PC-3 (cell line): ENCODE data around the gene MAD1L1.

Experiments
- EZH2 ChIP-seq: fragments of 300-600 bp; sonication (generic); IDR thresholded peaks from one replicate; pipeline ENCODE4 v1.6.1; 2017; ENCODE audit warnings: antibody characterized with exemption, mild to moderate bottlenecking, low read length; ENCODE audit not compliant: unreplicated experiment
- EZH2phosphoT487 ChIP-seq: fragments of 300-600 bp; sonication (generic); IDR thresholded peaks from 2 replicates; pipeline ENCODE4 v1.6.1; 2018; ENCODE audit warnings: mild to moderate bottlenecking, antibody characterized with exemption, low read length, borderline replicate concordance
- TF ChIP-seq, protein P1 (sequence below): fragments of 300-600 bp; sonication (generic); conservative IDR thresholded peaks from 2 replicates; pipeline ENCODE4 v1.5.1; 2017; ENCODE audit warnings: antibody characterized with exemption, low read depth, mild to moderate bottlenecking, low read length

DNA sequence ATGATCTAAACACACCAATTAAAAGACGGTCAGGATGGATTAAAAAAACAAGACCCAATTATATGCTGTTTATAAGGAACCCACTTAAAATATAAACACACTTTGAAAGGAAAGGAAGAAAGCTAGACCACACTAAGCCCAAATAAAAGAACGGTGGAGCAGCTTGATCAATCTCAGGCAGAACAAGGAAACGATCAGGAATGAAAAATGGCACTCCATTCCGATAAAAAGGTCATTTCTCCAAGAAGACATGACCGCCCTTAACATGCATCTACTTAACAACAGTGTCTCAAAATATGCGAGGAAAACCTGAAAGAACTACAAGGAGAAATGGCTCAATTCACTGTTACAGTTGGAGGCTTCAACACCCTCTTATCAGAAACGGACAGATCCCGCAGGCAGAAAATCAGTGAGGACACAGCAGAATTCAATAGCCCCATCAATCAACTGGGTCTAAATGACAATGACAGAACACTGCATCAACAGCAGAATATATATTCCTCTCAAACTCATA lies 210.0 kb downstream of the MAD1L1 start:
- TF ChIP-seq EZH2 (no peak), EZH2phosphoT487 (no peak)
- TF ChIP-seq, protein P1, sequence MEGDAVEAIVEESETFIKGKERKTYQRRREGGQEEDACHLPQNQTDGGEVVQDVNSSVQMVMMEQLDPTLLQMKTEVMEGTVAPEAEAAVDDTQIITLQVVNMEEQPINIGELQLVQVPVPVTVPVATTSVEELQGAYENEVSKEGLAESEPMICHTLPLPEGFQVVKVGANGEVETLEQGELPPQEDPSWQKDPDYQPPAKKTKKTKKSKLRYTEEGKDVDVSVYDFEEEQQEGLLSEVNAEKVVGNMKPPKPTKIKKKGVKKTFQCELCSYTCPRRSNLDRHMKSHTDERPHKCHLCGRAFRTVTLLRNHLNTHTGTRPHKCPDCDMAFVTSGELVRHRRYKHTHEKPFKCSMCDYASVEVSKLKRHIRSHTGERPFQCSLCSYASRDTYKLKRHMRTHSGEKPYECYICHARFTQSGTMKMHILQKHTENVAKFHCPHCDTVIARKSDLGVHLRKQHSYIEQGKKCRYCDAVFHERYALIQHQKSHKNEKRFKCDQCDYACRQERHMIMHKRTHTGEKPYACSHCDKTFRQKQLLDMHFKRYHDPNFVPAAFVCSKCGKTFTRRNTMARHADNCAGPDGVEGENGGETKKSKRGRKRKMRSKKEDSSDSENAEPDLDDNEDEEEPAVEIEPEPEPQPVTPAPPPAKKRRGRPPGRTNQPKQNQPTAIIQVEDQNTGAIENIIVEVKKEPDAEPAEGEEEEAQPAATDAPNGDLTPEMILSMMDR: no peak
